MM.1S (cell line): ENCODE data around the gene RAD17.
"Not testable (repeated sequence)": the region's sequence is repeated elsewhere in the genome, so short reads cannot be mapped to it uniquely, and the experiment has no call there.

Experiments used
- DNase-seq: peaks from one replicate; pipeline ENCODE4 v3.0.0-alpha.2; 2015
- H2AFZ ChIP-seq: fragments of 300-600 bp; sonication (generic); 2 replicates; pipeline ENCODE4 v1.6.0; 2016; ENCODE audit warnings: antibody characterized with exemption, low read length
- H3F3A ChIP-seq: fragments of 300-600 bp; sonication (generic); 2 replicates; pipeline ENCODE4 v1.6.1; 2016; ENCODE audit warnings: mild to moderate bottlenecking, antibody characterized with exemption, low read length, moderate library complexity, mixed read lengths; ENCODE audit not compliant: insufficient read depth
- H3K27ac ChIP-seq: fragments of 300-600 bp; sonication (generic); 2 replicates; pipeline ENCODE4 v1.5.1; 2016; ENCODE audit warnings: mild to moderate bottlenecking, low read length
- H3K27me3 ChIP-seq: fragments of 300-600 bp; sonication (generic); replicated peaks from 2 replicates; pipeline ENCODE4 v1.6.0; 2016; ENCODE audit warnings: low read length; ENCODE audit not compliant: insufficient read depth
- H3K36me3 ChIP-seq: fragments of 300-600 bp; sonication (generic); replicated peaks from 2 replicates; pipeline ENCODE4 v1.6.1; 2016; ENCODE audit warnings: mild to moderate bottlenecking, low read length, mixed read lengths; ENCODE audit not compliant: insufficient read depth
- H3K4me1 ChIP-seq: fragments of 300-600 bp; sonication (generic); 2 replicates; pipeline ENCODE4 v1.6.1; 2016; ENCODE audit warnings: low read length, mixed read lengths
- H3K4me2 ChIP-seq: fragments of 300-600 bp; sonication (generic); 2 replicates; pipeline ENCODE4 v1.6.0; 2016; ENCODE audit warnings: low read depth, low read length
- H3K4me3 ChIP-seq: fragments of 300-600 bp; sonication (generic); 2 replicates; pipeline ENCODE4 v1.5.1; 2016; ENCODE audit warnings: low read length, mixed read lengths
- H3K79me2 ChIP-seq: fragments of 300-600 bp; sonication (generic); 2 replicates; pipeline ENCODE4 v1.6.1; 2016; ENCODE audit warnings: mixed run types, low read length, mixed read lengths
- H3K9ac ChIP-seq: fragments of 300-600 bp; sonication (generic); 2 replicates; pipeline ENCODE4 v1.6.1; 2016; ENCODE audit warnings: low read length, mixed read lengths
- H3K9me2 ChIP-seq: fragments of 300-600 bp; sonication (generic); replicated peaks from 2 replicates; pipeline ENCODE4 v1.6.1; 2016; ENCODE audit warnings: mild to moderate bottlenecking, low read length, mixed read lengths; ENCODE audit not compliant: insufficient read depth
- H3K9me3 ChIP-seq: fragments of 300-600 bp; sonication (generic); replicated peaks from 2 replicates; pipeline ENCODE4 v1.6.1; 2016; ENCODE audit warnings: mild to moderate bottlenecking, low read length, mixed read lengths; ENCODE audit not compliant: insufficient read depth
- H4K20me1 ChIP-seq: fragments of 300-600 bp; sonication (generic); 2 replicates; pipeline ENCODE4 v1.6.1; 2016; ENCODE audit warnings: mild to moderate bottlenecking, low read length, moderate library complexity, mixed read lengths; ENCODE audit not compliant: insufficient read depth
- CTCF ChIP-seq: fragments of 300-600 bp; sonication (generic); IDR thresholded peaks from 2 replicates; pipeline ENCODE4 v1.5.1; 2016; ENCODE audit warnings: antibody characterized with exemption, low read length, mixed read lengths
- EZH2 ChIP-seq: fragments of 300-600 bp; sonication (generic); optimal IDR thresholded peaks from 2 replicates; pipeline ENCODE3; 2017; ENCODE audit warnings: low read depth, mild to moderate bottlenecking, antibody characterized with exemption, low read length, mixed read lengths
- EZH2phosphoT487 ChIP-seq: fragments of 300-600 bp; sonication (generic); IDR thresholded peaks from 2 replicates; pipeline ENCODE4 v1.6.1; 2018; ENCODE audit warnings: antibody characterized with exemption, low read length

Gene RAD17

GRCh38 chr5:69432412-69433206 lies 63.0 kb downstream of the RAD17 start:
- Histone ChIP-seq H3F3A (no peaks in the 10 kb centered on the region), H3K79me2 (no peaks in the 10 kb centered on the region), H3K9me3 (no peaks in the 10 kb centered on the region), H3K9me2 (no peaks in the 10 kb centered on the region), H3K4me2 (peak overlapping the region; percentile 27), H2AFZ (peak overlapping the region; percentile 67), H3K27me3 (no peaks in the 10 kb centered on the region), H3K36me3 (no peaks in the 10 kb centered on the region), H3K9ac (no peak overlapping the region; the same call in 1 of the 2 replicates), H3K4me1 (no peaks in the 10 kb centered on the region), H4K20me1 (no peaks in the 10 kb centered on the region), H3K27ac (no peak overlapping the region), H3K4me3 (no peak overlapping the region)
- TF ChIP-seq EZH2phosphoT487 (no peak), CTCF (no peak), EZH2 (no peak)
- peak; percentile 8 for DNase-seq

GRCh38 chr5:69435276-69435884 lies 65.8 kb downstream of the RAD17 start:
- H2AFZ ChIP-seq, H4K20me1 ChIP-seq, H3K27me3 ChIP-seq, H3K9ac ChIP-seq, H3K4me3 ChIP-seq, DNase-seq, H3K4me2 ChIP-seq, H3K9me2 ChIP-seq, H3K36me3 ChIP-seq, H3F3A ChIP-seq, H3K4me1 ChIP-seq, H3K9me3 ChIP-seq, H3K79me2 ChIP-seq, H3K27ac ChIP-seq: not testable (repeated sequence)

- Histone ChIP-seq H3K27ac (no peak overlapping the region), H3K79me2 (no peaks in the 10 kb centered on the region), H3K4me1 (no peaks in the 10 kb centered on the region), H4K20me1 (no peaks in the 10 kb centered on the region), H3K9me2 (no peaks in the 10 kb centered on the region), H3K27me3 (no peaks in the 10 kb centered on the region), H3K9ac (no peak overlapping the region), H3K36me3 (no peaks in the 10 kb centered on the region), H2AFZ (no peak overlapping the region), H3F3A (no peaks in the 10 kb centered on the region), H3K4me3 (no peak overlapping the region), H3K4me2 (no peak overlapping the region), H3K9me3 (no peaks in the 10 kb centered on the region)
- TF ChIP-seq CTCF (no peak), EZH2 (no peak), EZH2phosphoT487 (no peak)
- DNase-seq: no peak
These were observed 74.6 kb downstream of the RAD17 start for GRCh38 chr5:69444127-69444754.
